ENCODE data around the gene TMEM208. TPM values are rescaled to one million over a fixed set of nuclear protein-coding genes. Genes with fewer than 3 reads are reported as not detected.

TMEM208 gene
- polyA plus RNA-seq (2011; rRNA removed) (38.5 and 46.8 TPM in 2 replicates), polyA minus RNA-seq (2011; rRNA and poly(A)+ RNA removed) (33.9 and 34.9 TPM in 2 replicates)

DNA sequence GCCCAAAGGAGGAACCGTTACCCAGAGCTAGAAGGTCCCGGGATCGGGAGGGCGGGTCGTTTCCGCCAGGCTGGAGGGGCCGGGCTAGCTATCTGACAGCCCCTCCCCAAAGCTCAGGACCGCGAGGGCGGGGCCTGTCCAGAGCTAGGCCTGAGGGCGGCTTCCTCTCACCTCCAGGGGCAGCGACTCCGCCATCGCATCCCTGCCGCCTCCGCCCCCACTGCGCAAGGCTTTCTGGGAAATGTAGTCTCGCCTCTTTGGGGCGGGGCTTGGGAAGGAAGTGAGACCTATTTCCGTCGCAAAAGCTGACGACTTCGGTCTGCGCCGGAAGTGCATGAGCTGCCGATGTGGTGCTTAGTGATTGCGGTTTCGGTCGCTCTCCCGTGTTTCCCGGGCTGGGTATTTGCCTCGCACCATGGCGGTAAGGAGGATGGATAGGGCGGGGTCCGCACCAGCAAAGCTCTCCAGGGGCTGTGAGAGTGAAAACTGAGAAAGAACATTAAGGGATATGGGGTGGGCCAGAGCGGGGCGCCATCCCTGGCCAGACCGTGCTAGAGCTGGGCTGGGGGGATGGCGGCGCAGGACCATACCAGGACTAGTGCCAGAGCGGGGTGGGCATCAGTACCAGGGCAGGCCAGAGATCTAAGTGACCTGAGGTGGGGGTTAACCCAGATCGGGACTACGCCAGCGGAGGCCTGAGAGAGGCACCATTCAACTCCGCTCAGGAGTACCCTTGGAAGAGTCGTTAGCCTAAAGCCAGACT, at the start of gene TMEM208:
TSS of gene TMEM208 (plus strand) at position 327 of the 763 bp plus-strand sequence. CDS start at position 416, 89 bp downstream.
- ChIA-PET CTCF (interaction anchor here (0.7 to 2.1 kb wide), 3 partner anchors 29 to 273 kb away, joined by 3 to 5 read pairs (median 4); no protein-coding TSS in a partner anchor), POLR2A (interaction anchor here (0.6 to 2.2 kb wide), 16 partner anchors 9 to 160 kb away, joined by 3 to 12 read pairs (median 6); partner anchors contain the start of genes ELMO3 and FHOD1)
- Histone ChIP-seq H3K27ac (ENCODE audit: low read depth, low read length) (peak within 1 kb of the TSS; percentile 75), H3K27me3 (ENCODE audit: control insufficient read depth, insufficient read depth, low read length) (no peaks in the 10 kb centered on the region), H3K9me3 (ENCODE audit: control insufficient read depth, insufficient read depth, low read length) (no peaks in the 10 kb centered on the region; the same call in 1 of the 2 replicates), H3K4me3 (ENCODE audit: low read depth, low read length) (peak within 1 kb of the TSS; percentile 99)
- TF ChIP-seq, protein P1, sequence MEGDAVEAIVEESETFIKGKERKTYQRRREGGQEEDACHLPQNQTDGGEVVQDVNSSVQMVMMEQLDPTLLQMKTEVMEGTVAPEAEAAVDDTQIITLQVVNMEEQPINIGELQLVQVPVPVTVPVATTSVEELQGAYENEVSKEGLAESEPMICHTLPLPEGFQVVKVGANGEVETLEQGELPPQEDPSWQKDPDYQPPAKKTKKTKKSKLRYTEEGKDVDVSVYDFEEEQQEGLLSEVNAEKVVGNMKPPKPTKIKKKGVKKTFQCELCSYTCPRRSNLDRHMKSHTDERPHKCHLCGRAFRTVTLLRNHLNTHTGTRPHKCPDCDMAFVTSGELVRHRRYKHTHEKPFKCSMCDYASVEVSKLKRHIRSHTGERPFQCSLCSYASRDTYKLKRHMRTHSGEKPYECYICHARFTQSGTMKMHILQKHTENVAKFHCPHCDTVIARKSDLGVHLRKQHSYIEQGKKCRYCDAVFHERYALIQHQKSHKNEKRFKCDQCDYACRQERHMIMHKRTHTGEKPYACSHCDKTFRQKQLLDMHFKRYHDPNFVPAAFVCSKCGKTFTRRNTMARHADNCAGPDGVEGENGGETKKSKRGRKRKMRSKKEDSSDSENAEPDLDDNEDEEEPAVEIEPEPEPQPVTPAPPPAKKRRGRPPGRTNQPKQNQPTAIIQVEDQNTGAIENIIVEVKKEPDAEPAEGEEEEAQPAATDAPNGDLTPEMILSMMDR (IDR thresholded peaks at IDR 0.05; ENCODE audit: low read depth, low read length): peak; percentile 13; the same call in 1 of the 2 replicates
- DNase-seq (ENCODE audit: low read depth, low spot score): peak; percentile 94

DNA sequence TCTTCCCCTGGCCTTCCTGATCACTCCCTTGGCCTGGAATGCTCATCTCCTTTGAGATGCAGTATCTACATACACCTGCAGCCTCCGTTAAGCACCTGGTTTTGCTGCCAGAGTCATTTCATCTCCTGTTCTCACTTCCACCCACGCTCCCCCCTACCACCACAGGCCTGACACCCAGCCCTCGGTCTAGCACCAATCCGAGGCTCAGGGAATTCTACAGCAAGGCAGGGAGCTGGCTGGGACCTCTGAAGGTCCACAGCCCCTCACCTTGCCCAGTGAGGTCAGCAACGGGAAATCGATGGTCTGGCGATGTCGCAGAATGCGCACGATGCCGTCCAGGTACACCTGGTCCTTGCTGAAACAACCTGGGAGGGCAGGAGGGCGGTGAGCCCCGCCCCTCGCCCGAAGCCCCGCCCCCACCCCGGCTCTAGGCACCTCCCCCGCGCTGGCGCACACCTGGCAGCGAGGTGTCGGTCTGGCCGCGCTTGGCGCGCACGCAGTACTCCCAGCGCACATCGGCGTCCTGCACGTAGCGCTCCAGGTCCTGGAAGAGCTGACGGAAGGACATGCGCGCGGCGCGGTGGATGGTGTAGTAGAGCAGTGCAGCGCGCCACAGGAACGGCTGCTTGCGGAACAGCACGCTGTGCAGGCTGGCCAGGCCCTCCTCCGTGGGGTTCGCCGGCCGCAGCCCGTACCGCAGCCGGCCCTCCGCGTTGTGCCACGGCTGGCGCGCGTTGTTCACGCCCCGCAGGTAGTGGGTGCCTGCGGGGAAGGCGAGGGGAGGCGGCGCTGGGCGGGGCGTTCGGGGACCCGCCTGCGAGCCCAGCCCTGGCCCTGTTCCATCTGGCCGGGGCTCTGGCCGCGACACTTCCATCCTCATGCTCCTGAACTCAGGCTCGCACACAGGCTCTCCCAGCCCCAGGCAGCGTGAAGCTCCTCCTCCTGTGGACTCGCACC, 48.9 kb upstream of the TMEM208 start:
- Histone ChIP-seq H3K4me3 (ENCODE audit: low read depth, low read length) (peak overlapping the region; percentile 20; the same call in 1 of the 2 replicates), H3K27ac (ENCODE audit: low read depth, low read length) (no peak overlapping the region), H3K9me3 (ENCODE audit: control insufficient read depth, insufficient read depth, low read length) (no peaks in the 10 kb centered on the region; the same call in 1 of the 2 replicates), H3K27me3 (ENCODE audit: control insufficient read depth, insufficient read depth, low read length) (no peaks in the 10 kb centered on the region)
- TF ChIP-seq, protein P1 (IDR thresholded peaks at IDR 0.05; ENCODE audit: low read depth, low read length): no peak
- ChIA-PET CTCF (interaction anchor here (0.6 kb wide), 1 partner anchor 223 kb away, joined by 3 read pairs; no protein-coding TSS in a partner anchor), POLR2A (interaction anchor here (1.4 kb wide), 1 partner anchor 23 kb away, joined by 3 read pairs; no protein-coding TSS in a partner anchor)
- no peak for DNase-seq (ENCODE audit: low read depth, low spot score)

DNA sequence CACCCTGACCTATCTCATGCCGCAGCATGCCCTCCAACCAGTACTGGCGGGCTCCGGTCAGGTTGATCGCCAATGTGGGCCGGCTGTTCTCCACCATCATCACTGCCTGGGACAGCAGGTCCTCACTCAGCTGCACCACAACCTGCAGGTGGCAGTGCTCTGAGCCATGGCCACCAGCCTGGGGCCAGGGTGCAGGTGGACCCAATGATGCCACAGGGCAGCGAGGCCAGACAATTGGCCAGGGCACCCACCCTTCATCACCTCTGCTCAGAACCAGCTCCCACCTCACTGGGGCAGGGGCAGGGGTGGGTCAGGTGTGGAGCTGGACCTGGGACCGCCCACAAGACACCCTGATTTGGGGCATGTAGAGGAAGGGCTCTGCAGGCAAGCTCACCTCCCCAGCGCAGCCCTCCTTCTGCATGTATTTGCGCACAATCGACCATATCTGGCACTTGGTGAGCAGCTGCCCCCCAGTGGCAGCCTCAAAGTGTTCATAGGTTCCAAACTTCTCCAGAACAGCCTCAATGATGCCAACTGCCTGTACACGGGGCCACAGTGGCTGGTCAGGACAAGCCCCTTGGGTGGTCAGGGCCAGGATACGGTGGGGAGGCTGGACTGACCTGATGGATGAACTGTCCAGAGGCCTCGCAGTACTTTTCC, 47.4 kb upstream of the TMEM208 start:
- DNase-seq (ENCODE audit: low read depth, low spot score): no peak
- H3K9me3 ChIP-seq (ENCODE audit: control insufficient read depth, insufficient read depth, low read length): no peaks in the 10 kb centered on the region; the same call in 1 of the 2 replicates
- H3K27ac ChIP-seq (ENCODE audit: low read depth, low read length): no peak overlapping the region
- CTCF ChIA-PET: interaction anchor here (1.1 kb wide), 1 partner anchor 11 kb away, joined by 4 read pairs; no protein-coding TSS in a partner anchor
- H3K27me3 ChIP-seq (ENCODE audit: control insufficient read depth, insufficient read depth, low read length): no peaks in the 10 kb centered on the region
- POLR2A ChIA-PET: interaction anchor here (1.1 kb wide), 1 partner anchor 335 kb away, joined by 3 read pairs; no protein-coding TSS in a partner anchor
- no peak overlapping the region for H3K4me3 ChIP-seq (ENCODE audit: low read depth, low read length)
- TF ChIP-seq, protein P1 (IDR thresholded peaks at IDR 0.05; ENCODE audit: low read depth, low read length): no peak

DNA sequence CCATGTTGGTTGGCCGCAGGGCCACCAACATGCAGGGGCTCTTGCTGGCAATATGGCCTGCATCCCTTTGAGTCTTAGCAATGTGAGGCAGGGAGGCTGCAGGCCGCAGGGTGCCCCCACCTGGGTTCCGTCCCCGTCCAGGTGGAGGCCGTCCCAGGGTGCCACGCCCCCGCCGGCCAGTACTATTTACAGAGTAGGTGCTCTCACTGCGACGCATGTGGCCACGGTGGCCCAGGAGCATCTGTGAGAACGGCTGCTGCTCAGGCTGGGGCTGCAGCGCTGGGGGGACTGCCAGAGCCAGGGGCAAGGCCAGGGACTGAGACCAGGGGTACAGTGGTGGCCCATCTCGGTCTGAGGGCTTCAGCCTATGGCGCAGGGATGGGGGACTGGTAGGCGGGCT, 46.8 kb upstream of the TMEM208 start:
- Histone ChIP-seq H3K27ac (ENCODE audit: low read depth, low read length) (no peak overlapping the region), H3K9me3 (ENCODE audit: control insufficient read depth, insufficient read depth, low read length) (no peaks in the 10 kb centered on the region; the same call in 1 of the 2 replicates), H3K27me3 (ENCODE audit: control insufficient read depth, insufficient read depth, low read length) (no peaks in the 10 kb centered on the region), H3K4me3 (ENCODE audit: low read depth, low read length) (no peak overlapping the region)
- TF ChIP-seq, protein P1 (IDR thresholded peaks at IDR 0.05; ENCODE audit: low read depth, low read length): no peak
- ChIA-PET CTCF (interaction anchor here (1.1 kb wide), 1 partner anchor 11 kb away, joined by 4 read pairs; no protein-coding TSS in a partner anchor), POLR2A (interaction anchor here (1.1 kb wide), 1 partner anchor 334 kb away, joined by 3 read pairs; no protein-coding TSS in a partner anchor)
- no peak for DNase-seq (ENCODE audit: low read depth, low spot score)
